Spleen (tissue), 7 donors: ENCODE data around the gene ME1.

Experiments used
- POLR2A ChIP-seq, 3 donors: fragments of 450-650 bp; IDR thresholded peaks; one replicate each; pipeline ENCODE4 v1.5.1; 2017; ENCODE audit warnings: antibody characterized with exemption in 3 of 3, mild to moderate bottlenecking in 1 of 3
- TF ChIP-seq, protein P1 (sequence below), 11 experiments: fragments of 200-600 bp in 7 of 11; fragments of 450-650 bp in 4 of 11; sonication (generic) in 4 of 11; IDR thresholded peaks in 8 of 11; conservative IDR thresholded peaks in 3 of 11; 1 replicate in 7 of 11; 2 replicates in 4 of 11; pipeline versions ENCODE4 v1.4.0 to v1.8.0; 2016 to 2021; ENCODE audit warnings: antibody characterized with exemption in 11 of 11, inconsistent platforms in 4 of 11, mild to moderate bottlenecking in 1 of 11
- donor health status: DM: no; HTN: no; CAD: no; lungs with moderate emphysema.
- donor health status: DM: no; HTN: no; CAD: no.
- donor health status: DM: no; HTN: no; CAD: no.

GRCh38 chr6:83431545-83432155 is 799 bp upstream of the ME1 start:
- TF ChIP-seq, protein P1, sequence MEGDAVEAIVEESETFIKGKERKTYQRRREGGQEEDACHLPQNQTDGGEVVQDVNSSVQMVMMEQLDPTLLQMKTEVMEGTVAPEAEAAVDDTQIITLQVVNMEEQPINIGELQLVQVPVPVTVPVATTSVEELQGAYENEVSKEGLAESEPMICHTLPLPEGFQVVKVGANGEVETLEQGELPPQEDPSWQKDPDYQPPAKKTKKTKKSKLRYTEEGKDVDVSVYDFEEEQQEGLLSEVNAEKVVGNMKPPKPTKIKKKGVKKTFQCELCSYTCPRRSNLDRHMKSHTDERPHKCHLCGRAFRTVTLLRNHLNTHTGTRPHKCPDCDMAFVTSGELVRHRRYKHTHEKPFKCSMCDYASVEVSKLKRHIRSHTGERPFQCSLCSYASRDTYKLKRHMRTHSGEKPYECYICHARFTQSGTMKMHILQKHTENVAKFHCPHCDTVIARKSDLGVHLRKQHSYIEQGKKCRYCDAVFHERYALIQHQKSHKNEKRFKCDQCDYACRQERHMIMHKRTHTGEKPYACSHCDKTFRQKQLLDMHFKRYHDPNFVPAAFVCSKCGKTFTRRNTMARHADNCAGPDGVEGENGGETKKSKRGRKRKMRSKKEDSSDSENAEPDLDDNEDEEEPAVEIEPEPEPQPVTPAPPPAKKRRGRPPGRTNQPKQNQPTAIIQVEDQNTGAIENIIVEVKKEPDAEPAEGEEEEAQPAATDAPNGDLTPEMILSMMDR (IDR thresholded peaks at IDR 0.05 in 8 of 11, conservative IDR thresholded peaks at IDR 0.05 in 3 of 11): no peak
- TF ChIP-seq POLR2A (IDR thresholded peaks at IDR 0.05): no peak
